Astrocyte (in vitro differentiated cells and primary cell): ENCODE measurements around the gene TGM5. TPM values are rescaled to one million over a fixed set of nuclear protein-coding genes. Genes with fewer than 3 reads are reported as not detected.

Experiments used
- DNase-seq: peaks from one replicate; pipeline ENCODE4 v3.0.0-alpha.2; 2010; ENCODE audit warnings: low read depth
- FAIRE-seq: peaks from 2 replicates; lab custom pipeline; 2011; peaks lifted over from hg19 to GRCh38; lab: Jason Lieb, UNC
- H2AFZ ChIP-seq: 2 replicates; pipeline ENCODE4 v1.6.0; 2012; ENCODE audit warnings: low read depth, low read length, inconsistent platforms
- H3K27ac ChIP-seq: 2 replicates; pipeline ENCODE4 v1.5.1; 2011; ENCODE audit warnings: low read depth, low read length, inconsistent platforms
- H3K27me3 ChIP-seq: 2 replicates; pipeline ENCODE4 v1.6.0; 2011; ENCODE audit warnings: low read length, inconsistent platforms; ENCODE audit not compliant: insufficient read depth
- H3K36me3 ChIP-seq: 2 replicates; pipeline ENCODE4 v1.5.1; 2011; ENCODE audit warnings: low read length, inconsistent platforms; ENCODE audit not compliant: insufficient read depth
- H3K4me1 ChIP-seq: 2 replicates; pipeline ENCODE4 v1.5.1; 2011; ENCODE audit warnings: low read length, inconsistent platforms; ENCODE audit not compliant: insufficient read depth
- H3K4me2 ChIP-seq: 2 replicates; pipeline ENCODE4 v1.6.0; 2012; ENCODE audit warnings: low read length, inconsistent platforms
- H3K4me3 ChIP-seq: 2 replicates; pipeline ENCODE4 v1.5.1; 2011; ENCODE audit warnings: low read depth, mild to moderate bottlenecking, low read length, inconsistent platforms; ENCODE audit not compliant: insufficient read depth
- H3K79me2 ChIP-seq: 2 replicates; pipeline ENCODE4 v1.6.0; 2012; ENCODE audit warnings: mild to moderate bottlenecking, low read length, inconsistent platforms; ENCODE audit not compliant: insufficient read depth
- H3K9ac ChIP-seq: 2 replicates; pipeline ENCODE4 v1.6.0; 2012; ENCODE audit warnings: mild to moderate bottlenecking, low read length, inconsistent platforms
- H3K9me3 ChIP-seq: 2 replicates; pipeline ENCODE4 v1.5.1; 2012; ENCODE audit warnings: low read depth, mild to moderate bottlenecking, low read length, inconsistent platforms; ENCODE audit not compliant: insufficient read depth
- H4K20me1 ChIP-seq: 2 replicates; pipeline ENCODE4 v1.6.0; 2012; ENCODE audit warnings: low read length, inconsistent platforms; ENCODE audit not compliant: insufficient read depth
- H3K27ac Mint-ChIP-seq: one replicate; pipeline ENCODE4 v1.8.0; 2021; ENCODE audit warnings: mild to moderate bottlenecking, mixed read lengths; ENCODE audit not compliant: unreplicated experiment
- H3K27me3 Mint-ChIP-seq: one replicate; pipeline ENCODE4 v1.8.0; 2021; ENCODE audit warnings: low read depth, mixed read lengths; ENCODE audit not compliant: unreplicated experiment
- H3K36me3 Mint-ChIP-seq: one replicate; pipeline ENCODE4 v1.8.0; 2021; ENCODE audit warnings: low read depth, mixed read lengths; ENCODE audit not compliant: unreplicated experiment
- H3K4me1 Mint-ChIP-seq: one replicate; pipeline ENCODE4 v1.8.0; 2021; ENCODE audit warnings: low read depth, mixed read lengths; ENCODE audit not compliant: unreplicated experiment
- H3K4me3 Mint-ChIP-seq: one replicate; pipeline ENCODE4 v1.8.0; 2021; ENCODE audit warnings: mild to moderate bottlenecking, moderate library complexity, mixed read lengths; ENCODE audit not compliant: unreplicated experiment
- H3K9me3 Mint-ChIP-seq: one replicate; pipeline ENCODE4 v1.8.0; 2021; ENCODE audit warnings: mild to moderate bottlenecking, mixed read lengths; ENCODE audit not compliant: unreplicated experiment
- CTCF ChIP-seq: IDR thresholded peaks from 2 replicates; pipeline ENCODE4 v1.5.1; 2011; ENCODE audit warnings: low read depth, mild to moderate bottlenecking, inconsistent platforms, low read length, moderate library complexity; ENCODE audit not compliant: insufficient read depth
- EZH2 ChIP-seq: IDR thresholded peaks from 2 replicates; pipeline ENCODE4 v1.6.1; 2012; ENCODE audit warnings: mild to moderate bottlenecking, low read length, inconsistent platforms; ENCODE audit not compliant: insufficient read depth
- total RNA-seq: library from RNA; stranded (reverse); gene quantifications from 2 replicates; pipeline ENCODE4 v1.2.1, GENCODE V29; 2021

TGM5 gene
- total RNA-seq, 1 donor from 2014 or later, result 0.16 TPM

DNA sequence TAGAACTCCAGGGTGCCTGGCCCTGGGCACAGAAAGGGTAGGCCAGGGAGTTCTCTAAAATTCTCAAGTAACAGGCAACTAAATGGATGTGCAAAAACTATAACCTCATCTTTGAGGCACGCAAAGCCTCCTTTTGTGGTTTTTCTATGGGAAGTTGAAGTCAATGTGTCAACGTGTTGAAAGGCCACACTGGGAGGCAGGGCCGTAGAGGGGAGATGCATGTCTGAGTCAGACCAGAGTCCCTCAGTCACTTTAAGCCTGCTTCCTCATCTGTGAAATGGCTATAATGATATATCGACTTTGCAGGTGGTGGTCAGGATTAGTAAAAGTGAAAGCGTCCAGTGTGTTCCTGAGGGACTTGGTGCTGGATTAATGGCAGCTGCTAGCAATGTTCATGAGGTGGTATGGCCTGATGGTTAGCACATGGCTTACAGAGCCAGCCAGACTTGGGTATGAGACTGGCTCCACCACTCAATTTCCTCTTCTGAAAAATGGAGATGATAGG is 17.0 kb downstream of the TGM5 start:
- no peaks in the 10 kb centered on the region for H3K36me3 ChIP-seq
- TF ChIP-seq EZH2 (no peak), CTCF (no peak)
- H3K79me2 ChIP-seq, result no peaks in the 10 kb centered on the region
- DNase-seq, result peak; percentile 97
- peak overlapping the region; percentile 57 for H3K4me2 ChIP-seq
- Mint-ChIP-seq H3K9me3 (no peaks in the 10 kb centered on the region), H3K4me1 (peaks cover 11% of the 10 kb centered on the region), H3K36me3 (peaks cover 3% of the 10 kb centered on the region), H3K4me3 (no peak overlapping the region), H3K27me3 (peaks cover 25% of the 10 kb centered on the region), H3K27ac (peak overlapping the region; percentile 94)
- H2AFZ ChIP-seq, result no peak overlapping the region
- H3K27ac ChIP-seq, result peak overlapping the region; percentile 79
- peak overlapping the region; percentile 57 for H3K9ac ChIP-seq
- peaks cover 6% of the 10 kb centered on the region for H3K27me3 ChIP-seq
- FAIRE-seq, result peak; percentile 77
- peaks cover 22% of the 10 kb centered on the region for H3K4me1 ChIP-seq
- H4K20me1 ChIP-seq, result no peaks in the 10 kb centered on the region
- no peak overlapping the region for H3K4me3 ChIP-seq
- H3K9me3 ChIP-seq, result no peaks in the 10 kb centered on the region

DNA sequence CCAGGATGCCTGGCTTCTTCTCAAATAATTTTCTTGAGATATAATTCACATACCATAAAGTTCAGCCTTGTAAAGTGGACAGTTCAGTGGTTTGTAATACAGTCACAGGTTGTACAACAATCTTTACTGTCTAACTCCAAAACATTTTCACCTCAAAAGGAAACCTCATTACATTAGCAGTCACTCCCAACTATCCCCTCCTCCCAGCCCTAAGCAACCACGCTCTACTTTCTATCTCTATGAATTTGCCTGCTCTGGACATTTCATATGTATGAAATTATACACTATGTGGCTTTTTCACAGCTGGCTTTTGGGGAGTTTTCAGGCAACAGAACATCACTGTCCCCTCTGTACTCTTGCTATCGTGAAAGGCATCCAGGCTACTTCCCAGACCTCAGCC is 17.5 kb downstream of the TGM5 start:
- Histone ChIP-seq H2AFZ (no peak overlapping the region), H3K4me3 (no peak overlapping the region)

More for the DNA sequence above, 17.5 kb downstream of the TGM5 start:
- Mint-ChIP-seq H3K27me3 (peaks cover 23% of the 10 kb centered on the region), H3K9me3 (no peaks in the 10 kb centered on the region), H3K27ac (peak overlapping the region; percentile 94), H3K36me3 (peaks cover 3% of the 10 kb centered on the region), H3K4me1 (peaks cover 11% of the 10 kb centered on the region), H3K4me3 (no peak overlapping the region)
- no peak for TF ChIP-seq CTCF
- Histone ChIP-seq H3K36me3 (no peaks in the 10 kb centered on the region), H3K9ac (peak overlapping the region; percentile 57), H3K4me2 (peak overlapping the region; percentile 57), H4K20me1 (no peaks in the 10 kb centered on the region), H3K27ac (peak overlapping the region; percentile 79), H3K9me3 (no peaks in the 10 kb centered on the region), H3K79me2 (no peaks in the 10 kb centered on the region), H3K27me3 (peaks cover 3% of the 10 kb centered on the region), H3K4me1 (peaks cover 21% of the 10 kb centered on the region)
- FAIRE-seq (no peak), DNase-seq (peak; percentile 50)
